Uterus (tissue), 2 donors: ENCODE measurements around the gene IL1F10.

Source experiments
- POLR2A ChIP-seq, 2 donors: fragments of 450-650 bp; IDR thresholded peaks; one replicate each; pipeline ENCODE4 v1.6.1; 2016; ENCODE audit warnings: antibody characterized with exemption in 2 of 2, mild to moderate bottlenecking in 1 of 2, moderate library complexity in 1 of 2
- TF ChIP-seq, protein P1 (sequence below), 4 experiments: fragments of 200-600 bp in 2 of 4; fragments of 450-650 bp in 2 of 4; sonication (generic) in 2 of 4; IDR thresholded peaks; one replicate each; pipeline ENCODE4 v1.5.1; 2016 to 2019; ENCODE audit warnings: antibody characterized with exemption in 4 of 4, mild to moderate bottlenecking in 2 of 4, moderate library complexity in 1 of 4

DNA sequence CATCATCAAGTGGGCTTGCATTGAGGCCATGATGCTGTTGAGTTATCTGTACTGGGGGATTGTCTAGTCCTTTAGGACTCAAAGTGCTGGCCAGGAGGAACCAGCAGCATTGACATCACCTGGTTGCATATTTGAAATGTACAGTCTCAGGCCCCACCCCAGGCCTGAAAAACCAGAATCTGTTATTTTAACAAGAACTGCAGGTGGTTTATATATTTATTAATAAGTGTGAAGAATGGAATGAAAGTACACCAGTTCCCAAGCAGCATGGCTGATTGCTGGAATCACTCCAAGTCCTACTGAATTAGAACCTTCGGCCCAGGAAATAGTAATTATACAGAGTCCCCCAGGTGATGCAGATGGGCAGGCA lies 2.8 kb downstream of the IL1F10 start:
- no peak for TF ChIP-seq POLR2A (IDR thresholded peaks at IDR 0.05)
- TF ChIP-seq, protein P1, sequence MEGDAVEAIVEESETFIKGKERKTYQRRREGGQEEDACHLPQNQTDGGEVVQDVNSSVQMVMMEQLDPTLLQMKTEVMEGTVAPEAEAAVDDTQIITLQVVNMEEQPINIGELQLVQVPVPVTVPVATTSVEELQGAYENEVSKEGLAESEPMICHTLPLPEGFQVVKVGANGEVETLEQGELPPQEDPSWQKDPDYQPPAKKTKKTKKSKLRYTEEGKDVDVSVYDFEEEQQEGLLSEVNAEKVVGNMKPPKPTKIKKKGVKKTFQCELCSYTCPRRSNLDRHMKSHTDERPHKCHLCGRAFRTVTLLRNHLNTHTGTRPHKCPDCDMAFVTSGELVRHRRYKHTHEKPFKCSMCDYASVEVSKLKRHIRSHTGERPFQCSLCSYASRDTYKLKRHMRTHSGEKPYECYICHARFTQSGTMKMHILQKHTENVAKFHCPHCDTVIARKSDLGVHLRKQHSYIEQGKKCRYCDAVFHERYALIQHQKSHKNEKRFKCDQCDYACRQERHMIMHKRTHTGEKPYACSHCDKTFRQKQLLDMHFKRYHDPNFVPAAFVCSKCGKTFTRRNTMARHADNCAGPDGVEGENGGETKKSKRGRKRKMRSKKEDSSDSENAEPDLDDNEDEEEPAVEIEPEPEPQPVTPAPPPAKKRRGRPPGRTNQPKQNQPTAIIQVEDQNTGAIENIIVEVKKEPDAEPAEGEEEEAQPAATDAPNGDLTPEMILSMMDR (IDR thresholded peaks at IDR 0.05), result no peak
